Right hindlimb (tissue), 1 donor: Measurements from ENCODE around the gene TGFA.

Source experiments
- DNase-seq: peaks from one replicate; pipeline ENCODE4 v3.0.0-alpha.2; 2018

The TGFA gene

DNA sequence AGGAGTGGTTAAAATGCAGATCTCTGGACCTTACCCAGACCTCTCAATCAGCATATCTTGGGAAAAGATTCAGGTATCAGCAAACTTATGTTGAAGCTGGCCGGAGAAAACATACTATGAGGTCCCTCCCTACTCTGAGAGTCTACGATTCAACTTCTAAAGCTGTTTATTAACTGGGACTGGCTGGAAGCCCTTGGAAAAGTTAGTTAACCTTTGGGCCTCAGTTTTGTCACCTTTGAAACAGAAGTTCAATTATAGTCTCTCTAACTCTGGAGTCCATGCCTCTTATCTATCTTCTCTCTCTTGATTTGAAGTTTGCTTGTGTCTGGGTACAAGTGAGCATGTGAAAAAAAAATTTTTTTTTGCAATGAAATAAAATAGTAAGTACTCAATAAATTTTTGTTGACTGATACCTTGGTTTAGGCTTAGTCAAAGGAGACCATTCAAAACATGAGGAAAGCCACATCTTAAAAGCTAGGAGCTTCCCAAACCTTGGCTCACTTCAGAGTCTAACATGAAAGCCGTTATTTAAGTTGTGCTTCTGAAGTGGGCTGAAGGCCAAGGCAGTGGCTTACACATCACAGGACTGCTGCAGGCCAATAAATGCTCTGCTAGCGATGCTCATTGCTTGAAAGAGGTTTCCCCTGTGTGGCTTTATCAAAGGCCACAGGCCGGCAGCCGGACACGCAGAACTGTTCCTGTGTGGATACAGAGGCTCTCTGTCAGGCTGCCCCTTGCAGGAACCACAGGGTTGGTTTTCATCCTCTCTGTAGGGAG is 141.1 kb downstream of the TGFA start:
- peak; percentile 45 for DNase-seq

GRCh38 chr2:70411483-70412125 is 142.0 kb downstream of the TGFA start:
- DNase-seq = no peak

DNA sequence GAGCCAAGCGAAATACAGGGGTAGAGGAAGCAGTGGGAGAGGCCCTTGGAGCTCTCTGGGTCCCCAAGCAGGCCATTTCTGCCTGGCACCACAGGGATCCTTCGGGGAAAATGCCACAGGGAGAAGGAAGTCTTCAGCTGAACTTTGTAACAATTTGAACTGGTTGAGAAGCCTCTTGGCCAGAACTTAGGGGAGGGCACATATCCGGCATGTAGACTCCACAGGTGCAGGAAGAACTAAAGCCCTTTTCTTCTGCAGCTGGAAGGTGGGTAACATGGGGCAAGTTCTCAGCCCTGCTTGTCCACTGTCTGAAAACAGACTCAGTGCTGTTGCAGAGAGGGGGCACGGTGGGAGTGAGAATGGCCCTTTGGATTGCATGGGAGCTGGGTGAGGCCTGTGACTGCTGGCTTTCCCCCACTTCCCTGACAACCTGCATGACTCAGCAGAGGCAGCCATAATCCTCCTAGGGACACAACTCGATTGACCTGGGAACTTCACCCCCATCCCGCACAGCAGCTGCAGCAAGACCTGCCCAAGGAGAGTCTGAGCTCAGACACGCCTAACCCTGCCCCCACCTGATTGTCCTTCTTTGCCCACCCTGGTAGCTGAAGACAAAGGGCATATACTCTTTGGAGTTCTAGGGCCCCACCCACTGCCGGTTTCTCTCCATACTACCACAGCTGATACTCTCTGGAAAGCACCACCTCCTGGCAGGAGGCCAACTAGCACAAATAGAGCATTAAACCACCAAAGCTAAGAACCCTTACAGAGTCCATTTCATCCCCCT is 150.2 kb downstream of the TGFA start:
- DNase-seq = no peak

DNA sequence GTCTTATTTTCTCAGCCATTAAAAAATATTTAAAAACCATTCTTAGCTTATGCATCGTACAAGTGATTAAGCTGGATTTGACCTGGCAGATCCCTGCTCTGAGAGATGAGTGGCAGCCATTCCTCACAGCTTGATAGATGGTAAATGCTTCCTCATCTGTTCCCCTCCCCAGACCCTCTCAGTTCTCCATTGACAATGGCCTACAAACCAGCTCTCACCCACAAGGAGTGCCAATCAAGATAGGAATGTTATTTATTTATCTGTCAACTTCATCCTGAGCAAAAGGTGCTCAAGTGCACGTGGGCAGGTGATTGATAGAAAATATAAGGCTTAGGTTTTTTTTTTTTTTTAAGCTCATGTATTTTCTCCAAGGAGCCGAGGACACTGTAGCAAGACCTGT is 153.1 kb downstream of the TGFA start:
- no peak for DNase-seq

GRCh38 chr2:70399046-70399445 is 154.6 kb downstream of the TGFA start:
- DNase-seq = no peak
